ENCODE data around the gene WDR33.
"Not testable (repeated sequence)": the region's sequence is repeated elsewhere in the genome, so short reads cannot be mapped to it uniquely, and the experiment has no call there.

DNA sequence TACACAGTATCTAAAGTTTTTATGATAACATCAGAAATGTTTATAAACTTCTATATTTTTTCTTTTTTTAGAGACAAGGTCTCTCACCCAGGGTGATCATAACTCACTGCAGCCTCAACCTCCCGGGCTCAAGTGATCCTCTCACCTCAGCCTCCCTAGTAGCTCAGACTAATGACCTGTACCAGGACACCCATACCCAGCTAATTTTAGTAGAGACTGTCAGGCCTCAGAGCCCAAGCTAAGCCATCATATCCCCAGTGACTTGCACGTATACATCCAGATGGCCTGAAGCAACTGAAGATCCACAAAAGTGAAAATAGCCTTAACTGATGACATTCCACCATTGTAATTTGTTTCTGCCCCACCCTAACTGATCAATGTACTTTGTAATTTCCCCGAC is 1.5 kb upstream of the WDR33 start:
- TF ChIP-seq ELF4 (IDR thresholded peaks at IDR 0.05); BHLHE40 (IDR thresholded peaks at IDR 0.05; ENCODE audit: borderline replicate concordance); HDGF (IDR thresholded peaks at IDR 0.05; ENCODE audit: borderline replicate concordance); L3MBTL2 (conservative IDR thresholded peaks at IDR 0.05); SP1 (IDR thresholded peaks at IDR 0.05); LEF1 (IDR thresholded peaks at IDR 0.05; ENCODE audit: borderline replicate concordance); FOXM1 (IDR thresholded peaks at IDR 0.05; ENCODE audit: borderline replicate concordance); FOXK2 (IDR thresholded peaks at IDR 0.05); CTBP1 (IDR thresholded peaks at IDR 0.05; ENCODE audit: borderline replicate concordance): not testable (repeated sequence)
- TF ChIP-seq, protein P1, sequence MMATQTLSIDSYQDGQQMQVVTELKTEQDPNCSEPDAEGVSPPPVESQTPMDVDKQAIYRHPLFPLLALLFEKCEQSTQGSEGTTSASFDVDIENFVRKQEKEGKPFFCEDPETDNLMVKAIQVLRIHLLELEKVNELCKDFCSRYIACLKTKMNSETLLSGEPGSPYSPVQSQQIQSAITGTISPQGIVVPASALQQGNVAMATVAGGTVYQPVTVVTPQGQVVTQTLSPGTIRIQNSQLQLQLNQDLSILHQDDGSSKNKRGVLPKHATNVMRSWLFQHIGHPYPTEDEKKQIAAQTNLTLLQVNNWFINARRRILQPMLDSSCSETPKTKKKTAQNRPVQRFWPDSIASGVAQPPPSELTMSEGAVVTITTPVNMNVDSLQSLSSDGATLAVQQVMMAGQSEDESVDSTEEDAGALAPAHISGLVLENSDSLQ (IDR thresholded peaks at IDR 0.05) = not testable (repeated sequence)
